ENCODE measurements around the gene TMPRSS3. TPM values are rescaled to one million over a fixed set of nuclear protein-coding genes. Genes with fewer than 3 reads are reported as not detected.

Gene TMPRSS3
- total and polyA plus RNA-seq, 9 of the 15 experiments (the other 6 are each of a cell fraction or from before 2014, with no cell fraction given) = 0.07 TPM; not detected in 8

DNA sequence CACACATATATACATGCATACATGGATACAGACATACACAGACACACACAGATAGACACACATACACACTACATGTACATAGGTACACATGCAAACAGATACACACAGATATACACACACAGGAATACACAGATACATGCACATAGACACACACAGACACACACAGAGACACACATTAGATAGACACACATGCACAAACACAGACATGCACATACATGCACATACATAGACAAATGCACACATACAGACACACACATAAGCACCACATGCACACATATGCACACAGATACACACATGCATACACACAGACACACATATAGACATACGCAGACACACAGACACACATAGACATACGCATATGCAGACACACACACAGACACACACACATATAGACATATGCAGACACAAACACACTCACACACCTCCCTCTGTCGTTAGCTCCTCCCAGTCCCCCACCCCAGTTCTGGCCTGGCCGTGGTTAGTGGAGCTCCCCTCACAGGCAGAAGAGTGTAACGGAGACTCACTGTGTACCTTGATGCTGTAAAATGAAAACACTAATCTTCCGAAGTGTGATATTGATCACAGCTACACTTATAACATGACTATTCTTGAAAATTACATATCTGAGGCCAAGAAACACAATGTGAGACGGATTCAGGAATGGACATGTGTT lies 15.5 kb upstream of the TMPRSS3 start (continued):
- TF ChIP-seq, protein P1, sequence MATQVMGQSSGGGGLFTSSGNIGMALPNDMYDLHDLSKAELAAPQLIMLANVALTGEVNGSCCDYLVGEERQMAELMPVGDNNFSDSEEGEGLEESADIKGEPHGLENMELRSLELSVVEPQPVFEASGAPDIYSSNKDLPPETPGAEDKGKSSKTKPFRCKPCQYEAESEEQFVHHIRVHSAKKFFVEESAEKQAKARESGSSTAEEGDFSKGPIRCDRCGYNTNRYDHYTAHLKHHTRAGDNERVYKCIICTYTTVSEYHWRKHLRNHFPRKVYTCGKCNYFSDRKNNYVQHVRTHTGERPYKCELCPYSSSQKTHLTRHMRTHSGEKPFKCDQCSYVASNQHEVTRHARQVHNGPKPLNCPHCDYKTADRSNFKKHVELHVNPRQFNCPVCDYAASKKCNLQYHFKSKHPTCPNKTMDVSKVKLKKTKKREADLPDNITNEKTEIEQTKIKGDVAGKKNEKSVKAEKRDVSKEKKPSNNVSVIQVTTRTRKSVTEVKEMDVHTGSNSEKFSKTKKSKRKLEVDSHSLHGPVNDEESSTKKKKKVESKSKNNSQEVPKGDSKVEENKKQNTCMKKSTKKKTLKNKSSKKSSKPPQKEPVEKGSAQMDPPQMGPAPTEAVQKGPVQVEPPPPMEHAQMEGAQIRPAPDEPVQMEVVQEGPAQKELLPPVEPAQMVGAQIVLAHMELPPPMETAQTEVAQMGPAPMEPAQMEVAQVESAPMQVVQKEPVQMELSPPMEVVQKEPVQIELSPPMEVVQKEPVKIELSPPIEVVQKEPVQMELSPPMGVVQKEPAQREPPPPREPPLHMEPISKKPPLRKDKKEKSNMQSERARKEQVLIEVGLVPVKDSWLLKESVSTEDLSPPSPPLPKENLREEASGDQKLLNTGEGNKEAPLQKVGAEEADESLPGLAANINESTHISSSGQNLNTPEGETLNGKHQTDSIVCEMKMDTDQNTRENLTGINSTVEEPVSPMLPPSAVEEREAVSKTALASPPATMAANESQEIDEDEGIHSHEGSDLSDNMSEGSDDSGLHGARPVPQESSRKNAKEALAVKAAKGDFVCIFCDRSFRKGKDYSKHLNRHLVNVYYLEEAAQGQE (IDR thresholded peaks at IDR 0.05; ENCODE audit: borderline replicate concordance) = peak; percentile 29; the same call in 1 of the 2 replicates
- TF ChIP-seq, protein P1 (CRISPR knock-in tag; IDR thresholded peaks at IDR 0.05; ENCODE audit: low read depth) = no peak
- TF ChIP-seq, protein P2, sequence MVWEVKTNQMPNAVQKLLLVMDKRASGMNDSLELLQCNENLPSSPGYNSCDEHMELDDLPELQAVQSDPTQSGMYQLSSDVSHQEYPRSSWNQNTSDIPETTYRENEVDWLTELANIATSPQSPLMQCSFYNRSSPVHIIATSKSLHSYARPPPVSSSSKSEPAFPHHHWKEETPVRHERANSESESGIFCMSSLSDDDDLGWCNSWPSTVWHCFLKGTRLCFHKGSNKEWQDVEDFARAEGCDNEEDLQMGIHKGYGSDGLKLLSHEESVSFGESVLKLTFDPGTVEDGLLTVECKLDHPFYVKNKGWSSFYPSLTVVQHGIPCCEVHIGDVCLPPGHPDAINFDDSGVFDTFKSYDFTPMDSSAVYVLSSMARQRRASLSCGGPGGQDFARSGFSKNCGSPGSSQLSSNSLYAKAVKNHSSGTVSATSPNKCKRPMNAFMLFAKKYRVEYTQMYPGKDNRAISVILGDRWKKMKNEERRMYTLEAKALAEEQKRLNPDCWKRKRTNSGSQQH (CRISPR knock-in tag; IDR thresholded peaks at IDR 0.05) = 0 out of 2 replicates have a peak, but pooled peaks have one; percentile 41
- peak; percentile 20; the same call in 1 of the 2 replicates for TF ChIP-seq MYBL2 (IDR thresholded peaks at IDR 0.05; ENCODE audit: low read depth)
- no peak for TF ChIP-seq MYBL2 (CRISPR knock-in tag; IDR thresholded peaks at IDR 0.05; ENCODE audit: borderline replicate concordance)
